Spinal cord (tissue), 10 donors: Measurements from ENCODE around the gene EPB41L1. TPM values are rescaled to one million over a fixed set of nuclear protein-coding genes. Genes with fewer than 3 reads are reported as not detected.

Source experiments
- DNase-seq, 6 donors: peaks; one replicate each; pipeline versions ENCODE4 v3.0.0 to v3.0.0-alpha.2; 2013 to 2015; ENCODE audit warnings: low spot score in 6 of 6, low read depth in 4 of 6
- H3K27ac ChIP-seq: one replicate; pipeline ENCODE4 v1.5.1; 2013; ENCODE audit warnings: low read depth, low read length, control low read depth
- H3K27me3 ChIP-seq: one replicate; pipeline ENCODE4 v1.6.1; 2013; ENCODE audit warnings: low read length; ENCODE audit not compliant: control insufficient read depth, insufficient read depth
- H3K36me3 ChIP-seq: one replicate; pipeline ENCODE4 v1.6.1; 2013; ENCODE audit warnings: low read length; ENCODE audit not compliant: control insufficient read depth, insufficient read depth
- H3K4me1 ChIP-seq: one replicate; pipeline ENCODE4 v1.6.1; 2013; ENCODE audit warnings: low read length; ENCODE audit not compliant: control insufficient read depth, insufficient read depth
- H3K4me3 ChIP-seq: one replicate; pipeline ENCODE4 v1.5.1; 2013; ENCODE audit warnings: low read depth, low read length, control low read depth
- H3K9me3 ChIP-seq: one replicate; pipeline ENCODE4 v1.6.1; 2013; ENCODE audit warnings: low read length; ENCODE audit not compliant: control insufficient read depth, insufficient read depth
- WGBS: methylation state at CpG from one replicate; pipeline ENCODE4 v1.1.5; 2013; ENCODE audit warnings: missing lambda C conversion rate; ENCODE audit not compliant: insufficient coverage; 5-methylcytosine and 5-hydroxymethylcytosine counted together
- long read RNA-seq, 4 donors: transcript quantifications; one replicate each; lab custom pipeline, GENCODE V29; 2026
- polyA plus RNA-seq, 2 donors: library from polyadenylated mRNA; unstranded; fragments of 120-200 nt; gene quantifications; one replicate each; pipeline ENCODE4 v1.2.1, GENCODE V29; 2013; ENCODE audit not compliant: insufficient read length in 2 of 2
- total RNA-seq, 2 donors: library from RNA; depleted of rRNA in 1 of 2; stranded (reverse); fragments of 120-200 nt in 1 of 2; fragments of >200 nt in 1 of 2; gene quantifications; one replicate each; pipeline versions ENCODE4 v1.2.3 to v1.2.4, GENCODE V29; 2013 to 2014
- donor health status: healthy.

The EPB41L1 gene
- total RNA-seq (100 to 1,000 TPM in 1 of 2 donors, 10 to 100 TPM in 1; 57.6 to 152 TPM), polyA plus RNA-seq (100 to 1,000 TPM; 147 to 163 TPM)
- long read RNA-seq, donor 1, full-length matches to known transcripts, result 1 of 1 reads
- long read RNA-seq, donor 1, partial matches to known transcripts, result 0 of 1 reads
- long read RNA-seq, donor 1, other reads (novel, unspliced or antisense), result 0 of 1 reads
- long read RNA-seq, donor 2, result 0 reads
- long read RNA-seq, donor 3, partial matches to known transcripts, result 6 of 7 reads
- long read RNA-seq, donor 3, other reads (novel, unspliced or antisense), result 0 of 7 reads
- long read RNA-seq, donor 4, result 0 reads

DNA sequence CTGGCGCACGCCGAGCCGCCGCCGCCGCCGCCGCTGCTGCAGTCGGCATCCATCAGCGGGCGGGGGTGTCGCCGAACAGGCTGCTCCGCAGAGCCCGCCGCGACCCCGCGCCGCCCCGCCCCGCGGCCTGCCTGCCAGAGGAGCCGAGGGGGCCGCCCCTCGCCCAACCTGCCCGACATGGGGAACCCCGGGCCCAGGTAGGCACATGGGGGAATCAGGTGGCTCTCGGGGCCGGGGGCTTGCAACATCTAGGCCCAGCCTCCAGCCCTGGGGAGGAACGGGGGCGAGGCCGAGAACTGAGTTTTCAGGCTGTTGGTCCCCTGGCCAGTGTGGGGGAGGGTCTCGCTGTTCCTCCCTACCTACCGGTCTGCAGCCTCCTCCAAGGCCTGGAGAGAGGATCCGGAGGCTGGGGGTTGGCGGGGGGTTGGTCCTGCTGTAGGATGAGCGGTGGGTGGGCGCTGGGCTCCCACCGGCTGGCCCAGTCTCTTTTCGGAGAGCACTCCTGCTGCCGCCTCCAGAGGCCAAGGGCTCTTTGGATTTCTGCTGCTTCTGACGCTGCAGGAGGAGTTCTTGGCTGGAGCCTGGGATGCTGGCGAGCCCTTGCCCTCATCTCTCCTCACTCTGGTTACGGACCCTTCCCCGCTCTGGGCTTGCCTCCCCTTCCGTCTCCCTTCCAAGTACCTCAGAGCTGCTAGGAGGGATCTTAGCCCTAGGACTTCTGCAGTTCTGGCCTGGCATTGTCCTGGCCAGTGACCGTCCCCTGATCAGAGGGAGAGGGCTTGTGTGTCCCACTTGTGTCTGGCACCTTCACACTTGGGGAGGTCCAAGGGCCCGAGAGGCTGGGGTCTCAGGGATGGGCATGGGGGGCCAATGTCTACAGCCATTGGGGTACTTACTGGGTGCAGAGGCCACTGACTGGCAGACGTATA is at the start of gene EPB41L1:
Gene EPB41L1, plus strand, starts transcription at position 41 of the 929 bp plus-strand sequence. CDS start 19,038 bp downstream, outside the sequence.
- Histone ChIP-seq H3K4me1 (peaks cover 53% of the 10 kb centered on the region), H3K27me3 (no peaks in the 10 kb centered on the region), H3K4me3 (peak within 1 kb of the TSS; percentile 74), H3K9me3 (no peaks in the 10 kb centered on the region), H3K27ac (peak within 1 kb of the TSS; percentile 85), H3K36me3 (peaks cover 6% of the 10 kb centered on the region)
- DNase-seq, result peak in 2 of 6 donors; percentile 54 to 68
- WGBS, result 3% methylated on average over 48 of the region's 51 CpGs

DNA sequence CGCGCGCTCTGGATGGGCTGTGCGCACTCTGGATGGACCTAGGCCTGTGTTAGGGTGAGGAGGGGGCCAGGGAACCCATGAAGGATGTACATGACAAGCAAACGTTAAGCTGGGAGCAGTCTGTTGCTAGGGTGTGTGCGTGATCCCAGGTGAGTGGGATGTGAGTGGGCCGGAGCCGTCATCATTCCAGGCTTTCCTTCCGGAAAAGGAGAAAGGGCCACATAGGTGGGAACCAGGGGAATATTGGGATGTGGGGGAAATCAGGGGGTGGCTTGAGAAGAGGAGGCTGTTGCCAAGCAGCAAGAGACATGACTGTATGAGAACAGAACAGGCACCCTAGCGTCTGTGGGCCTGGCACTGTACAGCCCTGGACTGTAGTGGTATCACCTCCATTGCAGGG is 49.7 kb upstream of the EPB41L1 start:
- no peak overlapping the region for H3K27ac ChIP-seq
- H3K4me3 ChIP-seq, result no peak overlapping the region
- no peak for DNase-seq
- H3K36me3 ChIP-seq, result peaks cover 13% of the 10 kb centered on the region
- no peaks in the 10 kb centered on the region for H3K27me3 ChIP-seq
- no peaks in the 10 kb centered on the region for H3K9me3 ChIP-seq
- WGBS, result 92% methylated on average over 10 of the region's 10 CpGs
- peaks cover 11% of the 10 kb centered on the region for H3K4me1 ChIP-seq

DNA sequence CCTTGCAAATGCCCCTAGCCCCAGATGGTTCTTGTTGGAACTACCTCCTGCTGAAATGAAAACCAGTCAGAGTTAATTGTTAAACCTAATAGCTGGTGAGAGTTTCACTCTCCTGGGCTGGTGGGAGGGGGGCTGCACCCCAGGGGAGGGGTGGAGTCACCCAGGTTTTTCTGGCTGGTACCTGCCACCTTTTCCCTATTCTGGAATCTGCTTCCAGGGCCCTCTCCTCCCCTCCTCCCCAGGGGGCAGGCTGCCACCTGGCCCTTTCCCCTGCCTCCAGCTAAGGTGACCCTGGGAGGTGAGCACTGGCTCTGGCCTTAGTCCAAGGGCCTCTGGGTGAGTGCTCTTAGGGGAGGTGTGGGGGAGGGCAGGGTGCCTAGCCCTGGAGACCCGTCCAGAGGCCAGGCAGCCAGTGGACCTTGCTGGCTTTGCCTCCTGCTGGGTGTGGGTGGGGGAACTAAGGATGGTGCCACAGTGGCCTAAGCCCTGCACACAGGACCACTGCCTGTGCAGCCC is 48.8 kb upstream of the EPB41L1 start:
- Histone ChIP-seq H3K27ac (no peak overlapping the region), H3K4me3 (no peak overlapping the region), H3K4me1 (peaks cover 7% of the 10 kb centered on the region), H3K36me3 (peaks cover 16% of the 10 kb centered on the region), H3K9me3 (no peaks in the 10 kb centered on the region), H3K27me3 (no peaks in the 10 kb centered on the region)
- no CpG with 5 or more reads among the region's 1 CpG for WGBS
- no peak for DNase-seq

DNA sequence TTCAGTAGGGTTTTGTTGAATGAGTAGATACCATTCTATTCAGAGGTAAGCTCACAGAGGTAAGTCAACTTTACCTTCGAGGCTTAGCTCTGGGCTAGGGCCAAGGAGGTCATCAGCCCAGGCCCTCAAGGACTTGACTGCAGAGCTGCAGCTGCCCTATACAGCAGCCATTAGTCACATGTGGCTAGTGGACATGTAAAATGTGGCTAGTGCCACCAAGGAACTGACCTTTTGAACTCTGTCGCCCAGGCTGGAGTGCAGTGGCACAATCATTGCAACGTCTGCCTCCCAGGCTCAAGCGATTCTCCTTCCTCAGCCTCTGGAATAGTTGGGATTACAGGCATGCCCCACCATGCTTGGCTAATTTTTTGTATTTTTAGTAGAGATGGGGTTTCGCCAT is 47.9 kb upstream of the EPB41L1 start:
- 90% methylated on average over 4 of the region's 5 CpGs for WGBS
- H3K4me3 ChIP-seq, result no peak overlapping the region
- no peak for DNase-seq
- peaks cover 6% of the 10 kb centered on the region for H3K4me1 ChIP-seq
- no peaks in the 10 kb centered on the region for H3K27me3 ChIP-seq
- no peaks in the 10 kb centered on the region for H3K9me3 ChIP-seq
- peaks cover 16% of the 10 kb centered on the region for H3K36me3 ChIP-seq
- no peak overlapping the region for H3K27ac ChIP-seq

GRCh38 chr20:36107881-36108280 is 46.7 kb upstream of the EPB41L1 start:
- Histone ChIP-seq H3K27ac (no peak overlapping the region), H3K36me3 (peaks cover 25% of the 10 kb centered on the region), H3K9me3 (no peaks in the 10 kb centered on the region), H3K4me1 (peaks cover 3% of the 10 kb centered on the region), H3K4me3 (no peak overlapping the region), H3K27me3 (no peaks in the 10 kb centered on the region)
- no CpG with 5 or more reads among the region's 1 CpG for WGBS
- DNase-seq, result no peak

DNA sequence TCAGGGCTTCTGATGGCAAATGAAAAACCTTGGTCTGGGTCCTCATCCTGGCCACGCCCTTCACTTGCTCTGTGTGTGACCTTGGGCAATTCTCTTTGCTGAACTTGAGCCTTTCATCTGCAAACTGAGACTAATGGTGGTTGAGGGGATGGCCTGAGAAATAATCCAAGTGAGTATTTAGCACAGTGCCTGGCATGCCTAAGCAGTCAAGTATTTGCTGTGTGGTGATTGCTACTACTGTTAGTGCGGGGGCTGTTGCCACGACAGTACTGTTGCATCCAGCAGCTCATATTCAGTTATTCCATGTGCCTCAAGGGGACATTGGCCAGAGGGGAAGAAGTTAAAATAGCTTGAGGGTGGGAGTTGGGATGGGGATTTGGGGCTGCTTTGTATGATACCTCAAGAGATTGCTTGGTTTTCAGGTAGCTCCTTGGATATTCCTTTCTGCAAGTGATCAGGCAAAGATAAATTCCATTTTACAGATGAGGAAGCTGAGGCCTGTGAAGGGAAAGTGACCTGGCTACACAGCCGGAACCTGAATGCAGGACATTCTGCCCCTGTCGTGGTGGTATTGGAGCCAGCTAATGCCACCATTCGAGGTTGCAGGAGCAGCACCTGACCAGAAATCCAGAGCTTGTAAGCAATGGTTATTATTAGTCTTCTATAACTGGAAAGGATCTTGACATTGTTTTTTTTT is 45.1 kb upstream of the EPB41L1 start:
- no peak overlapping the region for H3K4me3 ChIP-seq
- H3K4me1 ChIP-seq, result peaks cover 13% of the 10 kb centered on the region
- DNase-seq, result no peak
- H3K9me3 ChIP-seq, result no peaks in the 10 kb centered on the region
- H3K27me3 ChIP-seq, result no peaks in the 10 kb centered on the region
- 97% methylated on average over 6 of the region's 6 CpGs for WGBS
- H3K36me3 ChIP-seq, result peaks cover 25% of the 10 kb centered on the region
- no peak overlapping the region for H3K27ac ChIP-seq

DNA sequence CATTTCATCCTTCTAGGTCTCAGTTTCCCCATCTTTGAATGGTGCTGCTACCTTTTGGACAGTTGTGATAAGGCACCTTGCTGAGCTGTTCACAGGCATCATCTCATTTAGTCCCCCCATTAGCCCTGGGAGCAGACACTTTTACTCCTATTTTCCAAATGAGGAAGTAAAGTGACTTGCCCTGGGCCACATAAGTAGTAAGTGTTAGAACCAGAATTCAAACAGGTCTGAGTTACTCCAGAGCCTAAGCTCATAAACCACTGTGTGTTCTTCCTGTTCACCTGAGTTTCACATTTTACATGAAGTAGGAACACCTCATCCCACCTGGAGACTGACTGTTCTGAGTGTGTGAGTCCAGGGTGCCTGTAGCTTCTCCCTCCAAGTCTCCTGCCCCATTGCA is 43.5 kb upstream of the EPB41L1 start:
- Histone ChIP-seq H3K4me1 (peaks cover 15% of the 10 kb centered on the region), H3K27ac (no peak overlapping the region), H3K27me3 (no peaks in the 10 kb centered on the region), H3K9me3 (no peaks in the 10 kb centered on the region), H3K4me3 (no peak overlapping the region), H3K36me3 (peaks cover 14% of the 10 kb centered on the region)
- no peak for DNase-seq

DNA sequence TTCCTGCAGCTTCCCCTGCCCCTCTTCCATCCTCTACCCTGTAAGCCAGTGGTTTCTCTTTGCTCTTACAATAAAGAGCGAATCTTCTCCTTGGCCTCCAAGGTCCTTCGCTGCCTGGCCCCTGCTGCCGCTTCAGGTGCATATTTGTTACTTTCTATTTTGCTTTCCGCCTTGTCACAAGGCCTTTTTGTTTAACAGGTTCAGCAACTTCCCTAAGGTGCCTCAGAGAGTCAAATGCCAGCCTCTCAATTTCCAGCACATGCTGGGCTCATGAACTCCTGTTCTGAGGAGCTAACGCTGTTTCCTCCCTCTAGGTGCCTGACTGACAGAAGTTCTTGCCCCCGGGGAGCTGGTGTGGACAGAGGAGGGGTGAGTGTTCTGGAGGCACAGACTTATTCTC is 42.4 kb upstream of the EPB41L1 start:
- H3K27ac ChIP-seq, result no peak overlapping the region
- DNase-seq, result no peak
- no peaks in the 10 kb centered on the region for H3K27me3 ChIP-seq
- no peaks in the 10 kb centered on the region for H3K9me3 ChIP-seq
- H3K4me1 ChIP-seq, result peaks cover 15% of the 10 kb centered on the region
- 77% methylated on average over 6 of the region's 6 CpGs for WGBS
- no peak overlapping the region for H3K4me3 ChIP-seq
- H3K36me3 ChIP-seq, result peaks cover 14% of the 10 kb centered on the region

GRCh38 chr20:36113036-36113435 is 41.5 kb upstream of the EPB41L1 start:
- Histone ChIP-seq H3K9me3 (no peaks in the 10 kb centered on the region), H3K4me3 (no peak overlapping the region), H3K27me3 (no peaks in the 10 kb centered on the region), H3K4me1 (peaks cover 15% of the 10 kb centered on the region), H3K27ac (no peak overlapping the region), H3K36me3 (peaks cover 14% of the 10 kb centered on the region)
- DNase-seq, result no peak
- WGBS, result 81% methylated on average over 4 of the region's 5 CpGs
